ENCODE measurements around the gene NPLOC4. TPM values are rescaled to one million over a fixed set of nuclear protein-coding genes. Genes with fewer than 3 reads are reported as not detected.

The NPLOC4 gene
- total and polyA plus RNA-seq, 8 donors: 24.0 to 284 (median 54.8) TPM

DNA sequence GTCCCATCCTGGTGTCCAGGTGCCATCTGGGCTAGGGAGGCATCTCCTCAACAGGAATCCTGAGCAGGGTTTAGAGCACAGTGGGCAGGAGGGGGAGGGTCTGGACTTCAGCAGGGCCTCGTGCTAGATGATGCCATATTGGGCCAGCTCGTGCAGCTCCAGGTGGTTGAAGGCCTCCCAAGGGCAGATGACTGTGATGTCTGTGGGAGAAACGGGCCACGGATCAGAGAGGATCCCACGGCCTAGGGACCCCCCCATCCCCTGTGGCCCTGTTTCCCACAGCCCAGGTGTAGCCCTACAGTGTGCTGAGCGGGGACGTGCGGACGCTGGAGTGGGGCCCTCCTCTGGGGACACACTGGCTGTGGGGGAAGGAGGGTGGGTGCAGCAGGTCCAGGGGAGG, 14.0 kb upstream of the NPLOC4 start:
- TF ChIP-seq POLR2AphosphoS5 (IDR thresholded peaks at IDR 0.05) (no peak), POLR2A (IDR thresholded peaks at IDR 0.05) (no peak), EP300 (IDR thresholded peaks at IDR 0.05) (no peak)
- TF ChIP-seq, protein P1, sequence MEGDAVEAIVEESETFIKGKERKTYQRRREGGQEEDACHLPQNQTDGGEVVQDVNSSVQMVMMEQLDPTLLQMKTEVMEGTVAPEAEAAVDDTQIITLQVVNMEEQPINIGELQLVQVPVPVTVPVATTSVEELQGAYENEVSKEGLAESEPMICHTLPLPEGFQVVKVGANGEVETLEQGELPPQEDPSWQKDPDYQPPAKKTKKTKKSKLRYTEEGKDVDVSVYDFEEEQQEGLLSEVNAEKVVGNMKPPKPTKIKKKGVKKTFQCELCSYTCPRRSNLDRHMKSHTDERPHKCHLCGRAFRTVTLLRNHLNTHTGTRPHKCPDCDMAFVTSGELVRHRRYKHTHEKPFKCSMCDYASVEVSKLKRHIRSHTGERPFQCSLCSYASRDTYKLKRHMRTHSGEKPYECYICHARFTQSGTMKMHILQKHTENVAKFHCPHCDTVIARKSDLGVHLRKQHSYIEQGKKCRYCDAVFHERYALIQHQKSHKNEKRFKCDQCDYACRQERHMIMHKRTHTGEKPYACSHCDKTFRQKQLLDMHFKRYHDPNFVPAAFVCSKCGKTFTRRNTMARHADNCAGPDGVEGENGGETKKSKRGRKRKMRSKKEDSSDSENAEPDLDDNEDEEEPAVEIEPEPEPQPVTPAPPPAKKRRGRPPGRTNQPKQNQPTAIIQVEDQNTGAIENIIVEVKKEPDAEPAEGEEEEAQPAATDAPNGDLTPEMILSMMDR (IDR thresholded peaks at IDR 0.05): no peak
- Histone ChIP-seq H3K27ac (no peak overlapping the region), H3K4me3 (no peak overlapping the region), H3K27me3 (peaks cover 27 to 93% (median 41%) of the 10 kb centered on the region in 3 donors), H3K9me3 (peaks cover 0 to 11% (median 9%) of the 10 kb centered on the region in 4 donors), H3K4me1 (peaks cover 0 to 10% (median 5%) of the 10 kb centered on the region in 4 donors), H3K36me3 (no peaks in the 10 kb centered on the region)
- DNase-seq: no peak
- intact Hi-C loops (cut with DNase I; ENCODE audit: low total_unique reads): no loop called here
- WGBS, 5 donors: 38 to 83% (median 73%) methylated on average over 5 to 9 of the region's 9 CpGs

DNA sequence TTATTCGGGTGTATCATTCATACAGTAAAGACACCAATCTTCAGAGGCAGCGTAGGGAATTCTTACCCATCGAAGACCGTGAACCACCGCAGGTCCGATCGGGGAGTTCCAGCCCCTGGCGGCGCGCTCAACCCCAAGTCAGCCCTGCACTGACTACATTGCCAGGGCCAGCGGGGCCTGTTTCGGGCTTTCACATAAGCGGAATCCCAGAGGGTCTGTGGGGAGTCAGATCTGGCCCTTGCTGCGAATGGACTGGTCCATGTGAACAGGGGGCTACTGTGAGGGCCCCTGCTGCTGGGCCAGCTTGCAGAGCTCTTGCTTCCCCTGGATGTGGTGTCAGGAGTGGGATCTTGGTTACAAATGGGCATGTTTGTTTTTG, 11.8 kb upstream of the NPLOC4 start:
- peaks cover 0 to 5% (median 0%) of the 10 kb centered on the region in 4 donors for H3K36me3 ChIP-seq
- intact Hi-C loops (cut with DNase I; ENCODE audit: low total_unique reads): no loop called here
- H3K27ac ChIP-seq: no peak overlapping the region
- no peak overlapping the region for H3K4me3 ChIP-seq
- no peak for DNase-seq
- no peak for TF ChIP-seq POLR2AphosphoS5 (IDR thresholded peaks at IDR 0.05)
- TF ChIP-seq POLR2A (IDR thresholded peaks at IDR 0.05): no peak
- no peak for TF ChIP-seq EP300 (IDR thresholded peaks at IDR 0.05)
- TF ChIP-seq, protein P1 (IDR thresholded peaks at IDR 0.05): no peak
- 51 to 84% (median 64%) methylated on average over 13 to 14 of the region's 14 CpGs for WGBS, 5 donors
- peaks cover 0 to 11% (median 9%) of the 10 kb centered on the region in 4 donors for H3K9me3 ChIP-seq
- peaks cover 27 to 71% (median 41%) of the 10 kb centered on the region in 3 donors for H3K27me3 ChIP-seq
- peaks cover 0 to 10% (median 5%) of the 10 kb centered on the region in 4 donors for H3K4me1 ChIP-seq

DNA sequence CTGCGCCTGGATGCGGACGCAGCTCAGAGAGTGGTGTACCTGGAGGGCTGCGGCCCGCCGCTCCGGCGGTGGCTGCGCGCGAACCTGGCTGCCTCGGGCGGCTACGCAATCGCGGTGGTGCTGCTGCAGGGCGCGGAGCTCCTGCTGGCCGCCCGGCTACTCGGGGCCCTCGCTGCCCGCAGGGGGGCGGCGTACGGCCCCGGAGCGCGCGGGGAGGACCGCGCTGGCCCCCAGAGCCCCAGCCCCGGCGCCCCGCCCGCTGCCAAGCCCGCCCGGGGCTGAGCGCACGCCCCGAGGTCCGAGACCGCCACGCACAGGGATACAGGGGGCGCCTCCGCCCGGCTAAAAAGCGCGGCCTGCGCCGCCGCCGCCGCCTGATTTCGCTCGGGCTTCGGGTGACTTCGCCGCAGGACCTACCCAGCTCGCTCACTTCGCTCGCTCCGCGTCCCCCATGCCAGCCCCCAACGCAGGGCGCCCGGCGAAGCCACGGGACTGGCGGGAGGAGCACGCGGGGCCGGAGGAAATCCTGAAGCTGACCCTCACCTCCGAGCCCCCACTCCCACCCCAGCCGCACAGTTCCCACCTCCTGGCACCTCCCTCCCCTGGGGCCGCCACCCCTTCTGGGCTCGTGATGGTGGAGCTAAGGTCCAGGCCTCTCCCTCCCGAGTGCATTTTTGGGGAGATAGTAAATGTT, 11.2 kb upstream of the NPLOC4 start:
- Histone ChIP-seq H3K36me3 (peaks cover 0 to 5% (median 0%) of the 10 kb centered on the region in 4 donors), H3K27me3 (peaks cover 22 to 65% (median 41%) of the 10 kb centered on the region in 3 donors), H3K27ac (no peak overlapping the region), H3K9me3 (peaks cover 0 to 11% (median 9%) of the 10 kb centered on the region in 4 donors), H3K4me3 (no peak overlapping the region), H3K4me1 (peaks cover 0 to 10% (median 5%) of the 10 kb centered on the region in 4 donors)
- DNase-seq: no peak
- 6 to 11% (median 7%) methylated on average over 22 to 78 of the region's 78 CpGs for WGBS, 5 donors
- intact Hi-C loops (cut with DNase I; ENCODE audit: low total_unique reads): no loop called here
- TF ChIP-seq, protein P1 (IDR thresholded peaks at IDR 0.05): no peak
- TF ChIP-seq POLR2AphosphoS5 (IDR thresholded peaks at IDR 0.05): no peak
- no peak for TF ChIP-seq POLR2A (IDR thresholded peaks at IDR 0.05)
- no peak for TF ChIP-seq EP300 (IDR thresholded peaks at IDR 0.05)

DNA sequence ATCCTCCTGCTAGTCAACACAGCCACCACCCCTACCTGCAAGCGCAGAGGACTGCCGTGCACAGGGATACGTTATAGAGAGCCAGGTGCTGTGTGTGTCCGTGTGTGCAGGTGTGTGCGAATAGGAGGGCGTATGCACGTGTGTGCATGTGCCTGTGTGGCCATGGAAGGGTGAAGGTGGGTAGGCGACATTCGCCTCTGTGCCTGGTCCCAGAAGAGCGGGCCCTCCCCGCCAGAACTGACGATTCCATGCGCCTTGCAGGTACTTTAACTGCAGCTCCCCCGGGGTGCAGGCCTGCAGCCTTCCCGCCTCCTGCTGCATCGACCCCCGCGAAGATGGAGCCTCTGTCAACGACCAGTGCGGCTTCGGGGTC, 10.7 kb upstream of the NPLOC4 start:
- intact Hi-C loops (cut with DNase I; ENCODE audit: low total_unique reads): no loop called here
- TF ChIP-seq POLR2AphosphoS5 (IDR thresholded peaks at IDR 0.05) (no peak), EP300 (IDR thresholded peaks at IDR 0.05) (no peak), POLR2A (IDR thresholded peaks at IDR 0.05) (no peak)
- TF ChIP-seq, protein P1 (IDR thresholded peaks at IDR 0.05): no peak

More for the DNA sequence above, 10.7 kb upstream of the NPLOC4 start:
- Histone ChIP-seq H3K9me3 (peaks cover 0 to 11% (median 9%) of the 10 kb centered on the region in 4 donors), H3K27me3 (peaks cover 21 to 60% (median 41%) of the 10 kb centered on the region in 3 donors), H3K36me3 (peaks cover 0 to 5% (median 0%) of the 10 kb centered on the region in 4 donors), H3K4me3 (no peak overlapping the region), H3K27ac (no peak overlapping the region), H3K4me1 (peaks cover 0 to 10% (median 5%) of the 10 kb centered on the region in 4 donors)
- WGBS, 5 donors: 17 to 47% (median 26%) methylated on average over 8 to 21 of the region's 21 CpGs
- no peak for DNase-seq

Data from stomach (tissue), 9 donors.